ENCODE data around the gene SSU72.
"Not testable (repeated sequence)": the region's sequence is repeated elsewhere in the genome, so short reads cannot be mapped to it uniquely, and the experiment has no call there.

SSU72 gene

DNA sequence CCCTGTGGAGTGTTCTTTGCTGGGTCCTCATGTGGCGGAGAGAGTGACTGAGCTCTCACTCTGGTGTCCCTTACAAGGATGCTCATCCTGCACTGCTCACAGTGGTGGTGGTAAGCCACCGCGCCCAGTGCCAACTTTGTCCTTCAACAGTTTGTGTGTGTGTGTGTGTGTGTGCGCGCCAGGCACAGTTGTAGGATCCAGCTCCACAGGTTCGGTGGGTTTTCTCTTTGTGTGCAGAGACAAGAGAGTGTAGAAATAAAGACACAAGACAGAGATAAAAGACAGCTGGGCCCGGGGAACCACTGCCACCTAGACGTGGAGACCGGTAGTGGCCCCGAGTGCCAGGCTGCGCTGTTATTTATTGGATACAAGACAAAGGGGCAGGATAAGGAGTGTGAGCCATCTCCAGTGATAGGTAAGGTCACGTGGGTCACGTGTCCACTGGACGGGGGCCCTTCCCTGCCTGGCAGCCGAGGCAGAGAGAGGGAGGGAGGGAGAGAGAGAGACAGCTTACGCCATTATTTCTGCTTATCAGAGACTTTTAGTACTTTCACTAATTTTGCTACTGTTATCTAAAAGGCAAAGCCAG, 69.8 kb downstream of the SSU72 start:
- DNase-seq (ENCODE audit: low read depth): peak; percentile 46

DNA sequence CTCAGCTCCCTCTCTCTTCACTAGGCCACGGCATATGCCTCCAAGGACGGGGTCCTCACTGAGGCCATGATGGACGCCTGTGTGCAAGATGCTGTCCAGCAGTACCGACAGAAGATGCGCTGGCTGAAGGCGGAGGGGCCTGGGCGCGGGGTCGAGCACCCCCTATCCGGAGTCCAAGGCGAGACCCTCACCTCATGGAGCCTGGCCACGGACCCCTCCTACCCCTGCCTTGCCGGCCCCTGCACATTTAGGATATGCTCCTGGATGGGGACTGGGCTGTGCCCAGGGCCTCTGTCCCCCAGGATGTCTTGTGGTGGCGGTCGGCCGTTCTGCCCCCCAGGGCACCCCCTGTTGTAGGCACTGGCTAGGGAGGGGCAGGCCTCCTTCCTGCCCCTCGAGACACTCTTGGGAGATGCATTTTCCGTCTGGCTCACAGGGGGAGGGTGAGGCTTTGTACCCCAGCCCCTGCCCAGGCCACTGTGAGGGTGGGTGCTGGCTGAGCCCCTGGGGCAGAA, 79.1 kb downstream of the SSU72 start:
- not testable (repeated sequence) for DNase-seq (ENCODE audit: low read depth)

DNA sequence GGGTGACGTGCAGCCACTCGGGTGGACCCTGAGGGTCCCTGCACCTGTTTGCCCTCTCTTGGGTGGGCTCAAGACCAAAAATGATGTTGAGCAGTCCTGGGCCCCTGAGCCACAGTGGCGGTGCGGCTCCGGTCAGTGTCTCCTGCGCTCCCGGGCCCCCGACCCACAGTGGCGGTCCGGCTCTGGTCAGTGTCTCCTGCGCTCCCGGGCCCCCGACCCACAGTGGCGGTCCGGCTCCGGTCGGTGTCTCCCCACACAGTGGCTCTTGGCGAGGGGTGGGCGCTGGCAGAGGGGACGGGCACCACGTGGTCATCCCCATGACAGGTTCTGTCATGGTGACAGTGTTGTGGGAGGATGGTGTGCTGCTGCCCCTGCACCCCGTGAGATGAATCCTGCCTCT, 80.4 kb downstream of the SSU72 start:
- not testable (repeated sequence) for DNase-seq (ENCODE audit: low read depth)

Data from stimulated activated CD8-positive, alpha-beta memory T cell treated with anti-CD3 and anti-CD28 coated beads, Interleukin-7, amount 100 ng/mL, for 24 hours (primary cell).